Adrenal gland (tissue), 12 donors: Measurements from ENCODE around the gene CRYGC. TPM values are rescaled to one million over a fixed set of nuclear protein-coding genes. Genes with fewer than 3 reads are reported as not detected.

ENCODE experiments used
- DNase-seq, 7 donors: peaks; one replicate each; pipeline ENCODE4 v3.0.0-alpha.2; 2019 to 2020
- H3K27ac ChIP-seq, 5 donors: fragments of 200-600 bp; sonication (generic) in 4 of 5; 1 replicate in 3 of 5; 2 replicates in 2 of 5; pipeline versions ENCODE4 v1.5.1 to v1.8.0; 2016 to 2020; ENCODE audit warnings: mild to moderate bottlenecking in 1 of 5
- H3K27me3 ChIP-seq: fragments of 200-600 bp; 2 replicates; pipeline ENCODE4 v1.8.0; 2021
- H3K36me3 ChIP-seq, 2 donors: fragments of 200-600 bp; replicated peaks in 1 of 2; 1 replicate in 1 of 2; 2 replicates in 1 of 2; pipeline versions ENCODE4 v1.5.1 to v1.8.0; 2018 to 2022
- H3K4me1 ChIP-seq, 2 donors: fragments of 200-600 bp; replicated peaks in 1 of 2; 1 replicate in 1 of 2; 2 replicates in 1 of 2; pipeline versions ENCODE4 v1.5.1 to v1.8.0; 2018 to 2021
- H3K4me3 ChIP-seq, 4 donors: fragments of 200-600 bp; sonication (generic) in 3 of 4; one replicate each; pipeline ENCODE4 v1.5.1; 2016 to 2018
- H3K9me3 ChIP-seq, 3 donors: fragments of 200-600 bp; sonication (generic) in 1 of 3; replicated peaks in 1 of 3; 1 replicate in 2 of 3; 2 replicates in 1 of 3; pipeline versions ENCODE4 v1.5.1 to v1.8.0; 2016 to 2021
- CTCF ChIP-seq, 6 experiments: fragments of 450-650 bp in 4 of 6; fragments of 200-600 bp in 2 of 6; sonication (generic) in 1 of 6; IDR thresholded peaks; 1 replicate in 5 of 6; 2 replicates in 1 of 6; pipeline versions ENCODE4 v1.5.1 to v1.8.0; 2016 to 2021; ENCODE audit warnings: antibody characterized with exemption in 6 of 6, mild to moderate bottlenecking in 2 of 6, moderate library complexity in 1 of 6
- POLR2A ChIP-seq, 2 donors: fragments of 450-650 bp; IDR thresholded peaks; one replicate each; pipeline ENCODE4 v1.6.1; 2017; ENCODE audit warnings: antibody characterized with exemption in 2 of 2, mild to moderate bottlenecking in 2 of 2, moderate library complexity in 1 of 2
- WGBS, 4 donors: extraction: QIAGEN DNeasy Blood & Tissue Kit in 2 of 4; methylation state at CpG; one replicate each; pipeline versions ENCODE4 v1.1.5 to v1.1.7; 2013 to 2017; 5-methylcytosine and 5-hydroxymethylcytosine counted together
- intact Hi-C, 2 donors: fragments of 100-400 bp; cut with DNase I; formaldehyde crosslinking; loops; one replicate each; pipeline versions ENCODE4 v1.14.1 to v1.15.0; 2022 to 2023
- polyA plus RNA-seq, 3 donors: library from polyadenylated mRNA; stranded (reverse); fragments of 200-250 nt in 2 of 3; fragments of 350-450 nt in 1 of 3; fragmentation: Illumina TruSeq in 1 of 3; extraction: RNeasy Lipid Tissue Mini Kit (QIAGEN cat#74804) in 1 of 3; gene quantifications; one replicate each; pipeline ENCODE4 v1.2.3, GENCODE V29; 2013 to 2014
- total RNA-seq, 9 donors: library from RNA; depleted of rRNA in 4 of 9; stranded (reverse); fragments of >200 nt in 4 of 9; fragments of 120-200 nt in 1 of 9; fragmentation: NEBNext Ultra II Directional in 1 of 9; extraction: Animal tissue kit (Norgen Biotek cat#: 25700) in 1 of 9; gene quantifications; one replicate each; pipeline versions ENCODE4 v1.1.0 to v1.2.4, GENCODE V29; 2013 to 2023
- donor health status: healthy with polysubstance abuse.
- donor health status: Bipolar disorder and iron deficiency.
- donor health status: DM: yes; HTN: yes; CAD: no.
- donor health status: DM: no; HTN: no; CAD: no.
- donor health status: DM: no; HTN: no; CAD: no.
- donor health status: DM: yes; HTN: yes; CAD: no.

The CRYGC gene
- total and polyA plus RNA-seq, 12 donors = not detected

- Histone ChIP-seq H3K27me3 (no peaks in the 10 kb centered on the region), H3K36me3 (no peaks in the 10 kb centered on the region), H3K4me3 (no peak overlapping the region), H3K9me3 (no peaks in the 10 kb centered on the region), H3K4me1 (no peaks in the 10 kb centered on the region), H3K27ac (no peak overlapping the region)
- intact Hi-C loops = no loop called here
- DNase-seq = no peak
- 59 to 82% (median 68%) methylated on average over 5 of the region's 5 CpGs for WGBS, 4 donors
- TF ChIP-seq CTCF (IDR thresholded peaks at IDR 0.05) (no peak), POLR2A (IDR thresholded peaks at IDR 0.05) (no peak)
Observed at GRCh38 chr2:208097801-208098200, 31.8 kb downstream of the CRYGC start.

GRCh38 chr2:208097313-208097712, 32.3 kb downstream of the CRYGC start:
- no peak for DNase-seq
- no peak for TF ChIP-seq POLR2A (IDR thresholded peaks at IDR 0.05)
- no peak for TF ChIP-seq CTCF (IDR thresholded peaks at IDR 0.05)

GRCh38 chr2:208096080-208096479, 33.5 kb downstream of the CRYGC start:
- Histone ChIP-seq H3K4me1 (no peaks in the 10 kb centered on the region), H3K4me3 (no peak overlapping the region), H3K36me3 (no peaks in the 10 kb centered on the region), H3K27ac (no peak overlapping the region), H3K27me3 (no peaks in the 10 kb centered on the region), H3K9me3 (no peaks in the 10 kb centered on the region)
- intact Hi-C loops = no loop called here
- WGBS, 4 donors = 75 to 85% (median 80%) methylated on average over 3 of the region's 3 CpGs
- no peak for TF ChIP-seq POLR2A (IDR thresholded peaks at IDR 0.05)
- TF ChIP-seq CTCF (IDR thresholded peaks at IDR 0.05) = no peak
- DNase-seq = no peak

More at GRCh38 chr2:208097313-208097712, 32.3 kb downstream of the CRYGC start:
- Histone ChIP-seq H3K9me3 (no peaks in the 10 kb centered on the region), H3K27me3 (no peaks in the 10 kb centered on the region), H3K4me3 (no peak overlapping the region), H3K36me3 (no peaks in the 10 kb centered on the region), H3K27ac (no peak overlapping the region), H3K4me1 (no peaks in the 10 kb centered on the region)
- 71 to 89% (median 74%) methylated on average over 3 of the region's 3 CpGs for WGBS, 4 donors
- intact Hi-C loops = no loop called here

DNA sequence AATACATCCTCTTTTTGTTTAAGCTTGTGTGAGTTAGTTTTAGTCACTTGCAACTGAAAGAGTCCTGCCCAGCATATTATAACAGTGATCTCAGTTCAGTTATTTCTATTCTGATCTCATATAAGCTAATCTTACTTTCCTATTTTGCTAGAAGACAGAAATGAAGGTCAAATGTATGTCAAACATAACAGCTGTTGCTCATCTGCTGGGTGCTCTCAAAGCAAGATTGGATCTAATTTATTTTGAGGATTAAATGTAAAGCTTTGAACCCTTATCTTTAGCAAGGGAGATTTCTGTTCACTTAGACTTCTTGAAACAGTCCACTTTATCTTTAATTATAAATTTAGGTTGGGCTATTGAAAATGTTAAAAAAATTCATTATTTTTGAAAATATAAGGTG, 36.5 kb downstream of the CRYGC start:
- TF ChIP-seq CTCF (IDR thresholded peaks at IDR 0.05) (no peak), POLR2A (IDR thresholded peaks at IDR 0.05) (no peak)
- Histone ChIP-seq H3K4me3 (no peak overlapping the region), H3K9me3 (no peaks in the 10 kb centered on the region)

More for the DNA sequence above, 36.5 kb downstream of the CRYGC start:
- no peaks in the 10 kb centered on the region for H3K27me3 ChIP-seq
- H3K4me1 ChIP-seq = no peaks in the 10 kb centered on the region
- no peak overlapping the region for H3K27ac ChIP-seq
- no peaks in the 10 kb centered on the region for H3K36me3 ChIP-seq
- intact Hi-C loops = no loop called here
- DNase-seq = no peak
